ENCODE data around the gene ITPKC.

The ITPKC gene

GRCh38 chr19:40716482-40717324, at the start of gene ITPKC, which contains the start of gene COQ8B:
Gene ITPKC, plus strand, starts transcription at chr19:40717112. Its CDS starts 24 bp downstream, at chr19:40717136.
Gene COQ8B, minus strand, starts transcription at chr19:40716886. Its CDS starts 2,254 bp downstream, at chr19:40714632.
- DNase-seq, result peak; percentile 99

GRCh38 chr19:40667602-40668001, 49.3 kb upstream of the ITPKC start:
- DNase-seq, result no peak

- DNase-seq, result no peak
Measured at GRCh38 chr19:40668991-40669614, 47.8 kb upstream of the ITPKC start.

GRCh38 chr19:40671404-40671803, 45.5 kb upstream of the ITPKC start:
- DNase-seq, result no peak

- DNase-seq, result no peak
Measured at GRCh38 chr19:40672038-40672437, 44.9 kb upstream of the ITPKC start.

- DNase-seq, result no peak
Measured at GRCh38 chr19:40672573-40673299, 44.2 kb upstream of the ITPKC start.

GRCh38 chr19:40673397-40673796, 43.5 kb upstream of the ITPKC start:
- DNase-seq, result no peak

- no peak for DNase-seq
Measured at GRCh38 chr19:40674291-40674690, 42.6 kb upstream of the ITPKC start.

GRCh38 chr19:40677156-40677555, 39.8 kb upstream of the ITPKC start:
- no peak for DNase-seq

- DNase-seq, result no peak
Measured at GRCh38 chr19:40681039-40681438, 35.9 kb upstream of the ITPKC start.

- DNase-seq, result no peak
Measured at GRCh38 chr19:40682431-40682964, 34.4 kb upstream of the ITPKC start.

GRCh38 chr19:40683437-40683836, 33.5 kb upstream of the ITPKC start:
- no peak for DNase-seq

GRCh38 chr19:40684280-40684679, 32.6 kb upstream of the ITPKC start:
- no peak for DNase-seq

GRCh38 chr19:40685016-40685526, 31.8 kb upstream of the ITPKC start:
- DNase-seq, result no peak

GRCh38 chr19:40685563-40685962, 31.3 kb upstream of the ITPKC start:
- no peak for DNase-seq

GRCh38 chr19:40686882-40687524, 29.9 kb upstream of the ITPKC start:
- DNase-seq, result no peak

GRCh38 chr19:40687525-40688016, 29.3 kb upstream of the ITPKC start:
- DNase-seq, result no peak

- no peak for DNase-seq
Measured at GRCh38 chr19:40688309-40688708, 28.6 kb upstream of the ITPKC start.

GRCh38 chr19:40688987-40689338, 27.9 kb upstream of the ITPKC start:
- DNase-seq, result no peak

- DNase-seq, result no peak
Measured at GRCh38 chr19:40689339-40690049, 27.4 kb upstream of the ITPKC start.

GRCh38 chr19:40690050-40690692, 26.7 kb upstream of the ITPKC start, which contains the start of gene NUMBL:
Gene NUMBL, minus strand, starts transcription at chr19:40690651. Its CDS starts 168 bp downstream, at chr19:40690483.
- DNase-seq, result no peak
